ENCODE results near the gene TOP3B. TPM values are rescaled to one million over a fixed set of nuclear protein-coding genes. Genes with fewer than 3 reads are reported as not detected.

TOP3B gene
- total and polyA plus RNA-seq, 2 donors from 2014 or later: 8.1 to 26.7 TPM

- DNase-seq: no peak
- no peak for FAIRE-seq
- TF ChIP-seq CTCF (IDR thresholded peaks at IDR 0.05; ENCODE audit: borderline replicate concordance, extremely low read depth, insufficient read depth): no peak
- peaks cover 0 to 5% (median 0%) of the 10 kb centered on the region in 3 donors for H3K4me1 ChIP-seq (ENCODE audit: control insufficient read depth in 2 of 3, insufficient read depth in 2 of 3, low read depth in 1 of 3, low read length in 3 of 3)
- intact Hi-C loops (cut with DNase I): no loop called here
- no peak overlapping the region for H3K9ac ChIP-seq (ENCODE audit: low read length in 3 of 3)
- no peaks in the 10 kb centered on the region for H3K27me3 ChIP-seq (ENCODE audit: control insufficient read depth, insufficient read depth, low read length)
- no peak overlapping the region for H3K27ac ChIP-seq (ENCODE audit: low read depth in 2 of 2, low read length in 2 of 2)
- H3K36me3 ChIP-seq (ENCODE audit: control insufficient read depth in 2 of 3, insufficient read depth in 3 of 3, low read length in 3 of 3): no peaks in the 10 kb centered on the region
- H3K4me3 ChIP-seq (ENCODE audit: low read length in 3 of 3): no peak overlapping the region
- no peaks in the 10 kb centered on the region for H3K9me3 ChIP-seq (ENCODE audit: control insufficient read depth in 2 of 3, insufficient read depth in 1 of 3, low read length in 3 of 3)
Measured at GRCh38 chr22:21917959-21918261, 64.7 kb downstream of the TOP3B start.

GRCh38 chr22:21917181-21917958 is 65.2 kb downstream of the TOP3B start:
- TF ChIP-seq CTCF (IDR thresholded peaks at IDR 0.05; ENCODE audit: borderline replicate concordance, extremely low read depth, insufficient read depth): no peak
- Histone ChIP-seq H3K9ac (ENCODE audit: low read length in 3 of 3) (no peak overlapping the region), H3K4me1 (ENCODE audit: control insufficient read depth in 2 of 3, insufficient read depth in 2 of 3, low read depth in 1 of 3, low read length in 3 of 3) (peaks cover 0 to 5% (median 0%) of the 10 kb centered on the region in 3 donors), H3K27ac (ENCODE audit: low read depth in 2 of 2, low read length in 2 of 2) (no peak overlapping the region), H3K36me3 (ENCODE audit: control insufficient read depth in 2 of 3, insufficient read depth in 3 of 3, low read length in 3 of 3) (no peaks in the 10 kb centered on the region), H3K27me3 (ENCODE audit: control insufficient read depth, insufficient read depth, low read length) (no peaks in the 10 kb centered on the region), H3K4me3 (ENCODE audit: low read length in 3 of 3) (no peak overlapping the region), H3K9me3 (ENCODE audit: control insufficient read depth in 2 of 3, insufficient read depth in 1 of 3, low read length in 3 of 3) (no peaks in the 10 kb centered on the region)
- FAIRE-seq (no peak), DNase-seq (peak in 4 of 5 donors; percentile 61 to 66 (median 64))
- intact Hi-C loops (cut with DNase I): no loop called here

GRCh38 chr22:21916309-21916918 is 66.2 kb downstream of the TOP3B start:
- peaks cover 0 to 5% (median 0%) of the 10 kb centered on the region in 3 donors for H3K4me1 ChIP-seq (ENCODE audit: control insufficient read depth in 2 of 3, insufficient read depth in 2 of 3, low read depth in 1 of 3, low read length in 3 of 3)
- no peaks in the 10 kb centered on the region for H3K36me3 ChIP-seq (ENCODE audit: control insufficient read depth in 2 of 3, insufficient read depth in 3 of 3, low read length in 3 of 3)
- intact Hi-C loops (cut with DNase I): no loop called here
- no peak overlapping the region for H3K9ac ChIP-seq (ENCODE audit: low read length in 3 of 3)
- no peak for DNase-seq
- TF ChIP-seq CTCF (IDR thresholded peaks at IDR 0.05; ENCODE audit: borderline replicate concordance, extremely low read depth, insufficient read depth): no peak
- FAIRE-seq: no peak
- no peaks in the 10 kb centered on the region for H3K27me3 ChIP-seq (ENCODE audit: control insufficient read depth, insufficient read depth, low read length)
- H3K9me3 ChIP-seq (ENCODE audit: control insufficient read depth in 2 of 3, insufficient read depth in 1 of 3, low read length in 3 of 3): no peaks in the 10 kb centered on the region
- H3K4me3 ChIP-seq (ENCODE audit: low read length in 3 of 3): no peak overlapping the region
- no peak overlapping the region for H3K27ac ChIP-seq (ENCODE audit: low read depth in 2 of 2, low read length in 2 of 2)

Data from kidney (tissue), 14 donors.